ENCODE data around the gene RTEL1.

- TF ChIP-seq, protein P1, sequence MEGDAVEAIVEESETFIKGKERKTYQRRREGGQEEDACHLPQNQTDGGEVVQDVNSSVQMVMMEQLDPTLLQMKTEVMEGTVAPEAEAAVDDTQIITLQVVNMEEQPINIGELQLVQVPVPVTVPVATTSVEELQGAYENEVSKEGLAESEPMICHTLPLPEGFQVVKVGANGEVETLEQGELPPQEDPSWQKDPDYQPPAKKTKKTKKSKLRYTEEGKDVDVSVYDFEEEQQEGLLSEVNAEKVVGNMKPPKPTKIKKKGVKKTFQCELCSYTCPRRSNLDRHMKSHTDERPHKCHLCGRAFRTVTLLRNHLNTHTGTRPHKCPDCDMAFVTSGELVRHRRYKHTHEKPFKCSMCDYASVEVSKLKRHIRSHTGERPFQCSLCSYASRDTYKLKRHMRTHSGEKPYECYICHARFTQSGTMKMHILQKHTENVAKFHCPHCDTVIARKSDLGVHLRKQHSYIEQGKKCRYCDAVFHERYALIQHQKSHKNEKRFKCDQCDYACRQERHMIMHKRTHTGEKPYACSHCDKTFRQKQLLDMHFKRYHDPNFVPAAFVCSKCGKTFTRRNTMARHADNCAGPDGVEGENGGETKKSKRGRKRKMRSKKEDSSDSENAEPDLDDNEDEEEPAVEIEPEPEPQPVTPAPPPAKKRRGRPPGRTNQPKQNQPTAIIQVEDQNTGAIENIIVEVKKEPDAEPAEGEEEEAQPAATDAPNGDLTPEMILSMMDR (IDR thresholded peaks at IDR 0.05), result no peak
- no peak for TF ChIP-seq EP300 (IDR thresholded peaks at IDR 0.05)
Observed at GRCh38 chr20:63709149-63709527, 51.0 kb downstream of the RTEL1 start.

All from tibial nerve (tissue), 4 donors.